Skeletal muscle cell (primary cell): ENCODE data around the gene MTNR1A.

Experiments used
- DNase-seq: peaks from one replicate; pipeline ENCODE4 v3.0.0-alpha.2; 2010; ENCODE audit warnings: low read depth
- H3K4me3 ChIP-seq: 2 replicates; pipeline ENCODE4 v1.5.1; 2011; ENCODE audit warnings: low read depth, mild to moderate bottlenecking, control low read depth, low read length, moderate library complexity

Gene MTNR1A

GRCh38 chr4:186501554-186501953 is 53.8 kb downstream of the MTNR1A start:
- no peak overlapping the region for H3K4me3 ChIP-seq
- no peak for DNase-seq

- DNase-seq = no peak
- H3K4me3 ChIP-seq = no peak overlapping the region
Observed at GRCh38 chr4:186500721-186501304, 54.6 kb downstream of the MTNR1A start.

- DNase-seq = no peak
- H3K4me3 ChIP-seq = no peak overlapping the region
Observed at GRCh38 chr4:186499467-186499866, 55.9 kb downstream of the MTNR1A start.

DNA sequence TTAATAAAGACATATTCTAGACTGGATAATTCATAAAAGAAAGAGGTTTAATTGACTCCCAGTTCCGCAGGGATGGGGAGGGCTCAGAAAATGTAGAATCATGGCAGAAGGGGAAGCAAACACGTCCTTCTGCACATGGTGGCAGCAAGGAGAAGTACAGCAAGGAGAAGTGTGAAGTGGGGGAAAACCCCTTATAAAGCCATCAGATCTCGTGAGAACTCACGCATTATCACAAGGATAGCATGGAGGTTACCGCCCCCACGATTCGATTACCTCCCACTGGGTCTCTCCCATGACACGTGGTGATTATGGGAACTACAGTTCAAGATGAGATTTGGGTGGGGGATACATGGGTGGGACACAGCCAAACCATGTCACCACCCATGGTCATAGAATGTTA is 58.3 kb downstream of the MTNR1A start:
- no peak for DNase-seq
- H3K4me3 ChIP-seq = no peak overlapping the region

DNA sequence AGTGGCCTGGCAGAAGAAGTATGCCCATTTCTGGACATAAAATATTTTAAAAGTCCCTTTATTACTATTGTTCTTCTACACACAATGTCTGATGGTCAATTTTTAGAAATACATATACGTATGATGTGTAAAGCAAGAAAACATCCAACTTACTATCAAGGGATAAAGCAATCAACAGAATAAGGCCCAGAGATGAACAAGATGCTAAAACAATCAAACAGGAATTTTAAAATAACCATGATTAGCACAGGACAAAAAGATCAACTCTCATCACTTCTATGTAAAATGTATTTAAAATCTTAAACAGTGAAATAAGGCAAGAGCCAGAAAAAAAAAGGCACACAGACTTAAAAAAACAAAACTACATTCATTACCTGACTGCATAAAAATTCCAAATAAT is 60.9 kb downstream of the MTNR1A start:
- DNase-seq = no peak
- H3K4me3 ChIP-seq = no peak overlapping the region

GRCh38 chr4:186487726-186488125 is 67.6 kb downstream of the MTNR1A start:
- H3K4me3 ChIP-seq = no peak overlapping the region
- no peak for DNase-seq

- DNase-seq = no peak
Observed at GRCh38 chr4:186486172-186486571, 69.2 kb downstream of the MTNR1A start.

GRCh38 chr4:186485561-186486062 is 69.8 kb downstream of the MTNR1A start:
- DNase-seq = no peak
- peak overlapping the region; percentile 32 for H3K4me3 ChIP-seq

More at GRCh38 chr4:186486172-186486571, 69.2 kb downstream of the MTNR1A start:
- no peak overlapping the region for H3K4me3 ChIP-seq

DNA sequence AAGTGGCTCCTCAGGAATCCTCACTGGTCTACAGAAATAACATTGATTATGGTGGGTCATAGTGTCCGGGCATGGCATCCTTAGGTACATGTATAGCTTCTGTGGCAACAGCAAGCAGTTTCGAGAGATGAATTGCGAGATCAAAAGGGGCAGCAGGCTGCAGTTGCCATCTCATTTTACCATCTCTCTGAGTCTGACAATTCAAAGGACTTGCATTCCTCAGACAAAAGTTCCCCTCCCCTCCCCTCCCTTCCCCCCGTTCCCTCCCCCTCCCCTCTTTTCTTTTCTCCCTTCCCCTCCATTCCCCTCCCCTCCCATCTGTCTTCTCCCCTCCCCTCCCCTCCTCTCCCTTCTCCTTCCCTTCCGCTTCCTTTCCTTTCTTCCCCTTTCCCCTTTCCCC is 70.2 kb downstream of the MTNR1A start:
- DNase-seq = no peak
- peak overlapping the region; percentile 32 for H3K4me3 ChIP-seq

DNA sequence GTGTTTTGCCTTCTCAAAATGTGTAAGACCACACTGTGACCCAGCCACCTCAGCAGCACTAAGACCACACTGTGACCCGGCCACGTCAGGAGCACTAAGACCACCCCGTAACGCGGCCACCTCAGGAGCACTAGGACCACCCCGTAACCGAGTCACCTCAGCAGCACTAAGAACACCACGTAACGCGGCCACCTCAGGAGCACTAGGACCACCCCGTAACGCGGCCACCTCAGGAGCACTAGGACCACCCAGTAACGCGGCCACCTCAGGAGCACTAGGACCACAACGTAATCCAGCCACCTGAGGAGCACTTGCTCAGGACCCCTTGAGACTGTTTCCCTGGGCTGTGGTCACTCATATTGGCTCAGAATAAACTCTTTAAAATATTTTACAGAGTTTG is 71.7 kb downstream of the MTNR1A start:
- no peak overlapping the region for H3K4me3 ChIP-seq
- no peak for DNase-seq
